ENCODE results near the gene SLC38A7.
A peak's percentile ranks its signal among the peaks of the same experiment; 100 is the strongest.
"Not testable (repeated sequence)": the region's sequence is repeated elsewhere in the genome, so short reads cannot be mapped to it uniquely, and the experiment has no call there.

SLC38A7 gene

GRCh38 chr16:58644108-58644507 is 40.5 kb downstream of the SLC38A7 start:
- no peak for TF ChIP-seq CTCF (IDR thresholded peaks at IDR 0.05; ENCODE audit: low read depth, low read length)
- no peak for DNase-seq (ENCODE audit: extremely low read depth, low read depth)

- no peak for DNase-seq (ENCODE audit: extremely low read depth, low read depth)
- TF ChIP-seq CTCF (IDR thresholded peaks at IDR 0.05; ENCODE audit: low read depth, low read length), result no peak
Measured at GRCh38 chr16:58640949-58641348, 43.6 kb downstream of the SLC38A7 start.

GRCh38 chr16:58639836-58640235 is 44.7 kb downstream of the SLC38A7 start:
- DNase-seq (ENCODE audit: extremely low read depth, low read depth), result no peak
- no peak for TF ChIP-seq CTCF (IDR thresholded peaks at IDR 0.05; ENCODE audit: low read depth, low read length)

- no peak for DNase-seq (ENCODE audit: extremely low read depth, low read depth)
- TF ChIP-seq CTCF (IDR thresholded peaks at IDR 0.05; ENCODE audit: low read depth, low read length), result no peak
Measured at GRCh38 chr16:58639230-58639629, 45.3 kb downstream of the SLC38A7 start.

GRCh38 chr16:58638148-58639036 is 46.2 kb downstream of the SLC38A7 start:
- peak; percentile 69 for TF ChIP-seq CTCF (IDR thresholded peaks at IDR 0.05; ENCODE audit: low read depth, low read length)
- DNase-seq (ENCODE audit: extremely low read depth, low read depth), result peak; percentile 77

GRCh38 chr16:58637021-58637420 is 47.5 kb downstream of the SLC38A7 start:
- DNase-seq (ENCODE audit: extremely low read depth, low read depth), result not testable (repeated sequence)

- DNase-seq (ENCODE audit: extremely low read depth, low read depth), result no peak
Measured at GRCh38 chr16:58636466-58636865, 48.1 kb downstream of the SLC38A7 start.

More at GRCh38 chr16:58636466-58636865, 48.1 kb downstream of the SLC38A7 start:
- TF ChIP-seq CTCF (IDR thresholded peaks at IDR 0.05; ENCODE audit: low read depth, low read length), result no peak

Measured in AG09319 (cell line).